Keratinocyte (primary cell): ENCODE results near the gene ZBTB40. TPM values are rescaled to one million over a fixed set of nuclear protein-coding genes. Genes with fewer than 3 reads are reported as not detected.
A peak's percentile ranks its signal among the peaks of the same experiment; 100 is the strongest.

Experiments used
- DNase-seq: peaks from one replicate; pipeline ENCODE4 v3.0.0-alpha.2; 2011; ENCODE audit warnings: low read depth, missing footprints, low spot score
- FAIRE-seq: peaks from 2 replicates; lab custom pipeline; 2011; peaks lifted over from hg19 to GRCh38; lab: Jason Lieb, UNC
- H2AFZ ChIP-seq: 2 replicates; pipeline ENCODE4 v1.6.0; 2012; ENCODE audit warnings: low read length, control low read depth, inconsistent platforms; ENCODE audit not compliant: control insufficient read depth
- H3K27ac ChIP-seq: 2 replicates; pipeline ENCODE4 v1.5.1; 2011; ENCODE audit warnings: low read length; ENCODE audit not compliant: control insufficient read depth, insufficient read depth
- H3K27me3 ChIP-seq: 3 replicates; pipeline ENCODE4 v1.6.0; 2011; ENCODE audit warnings: low read length; ENCODE audit not compliant: control insufficient read depth, insufficient read depth; ENCODE audit errors: extremely low read depth
- H3K36me3 ChIP-seq, 2 experiments: 2 replicates in 1 of 2; 3 replicates in 1 of 2; pipeline ENCODE4 v1.5.1; 2011; ENCODE audit warnings: low read length in 2 of 2, mild to moderate bottlenecking in 1 of 2; ENCODE audit not compliant: control insufficient read depth in 2 of 2, insufficient read depth in 2 of 2; ENCODE audit errors: extremely low read depth in 1 of 2
- H3K4me1 ChIP-seq: 3 replicates; pipeline ENCODE4 v1.5.1; 2011; ENCODE audit warnings: low read length; ENCODE audit not compliant: control insufficient read depth, insufficient read depth; ENCODE audit errors: extremely low read depth
- H3K4me2 ChIP-seq: 3 replicates; pipeline ENCODE4 v1.6.0; 2011; ENCODE audit warnings: low read depth, low read length; ENCODE audit not compliant: control insufficient read depth, insufficient read depth; ENCODE audit errors: extremely low read depth
- H3K4me3 ChIP-seq, 3 experiments: fragments of 200-600 bp in 1 of 3; sonication (generic) in 1 of 3; 2 replicates in 2 of 3; 3 replicates in 1 of 3; pipeline ENCODE4 v1.5.1; 2011 to 2016; ENCODE audit warnings: low read length in 3 of 3, mild to moderate bottlenecking in 3 of 3, control low read depth in 2 of 3, inconsistent platforms in 1 of 3, low read depth in 1 of 3, mixed read lengths in 1 of 3, mixed run types in 1 of 3, moderate library complexity in 1 of 3; ENCODE audit not compliant: control insufficient read depth in 2 of 3, insufficient read depth in 2 of 3; ENCODE audit errors: extremely low read depth in 1 of 3
- H3K79me2 ChIP-seq: 2 replicates; pipeline ENCODE4 v1.6.0; 2012; ENCODE audit warnings: low read length; ENCODE audit not compliant: control insufficient read depth, insufficient read depth
- H3K9ac ChIP-seq: 3 replicates; pipeline ENCODE4 v1.6.0; 2011; ENCODE audit warnings: low read length; ENCODE audit not compliant: control insufficient read depth, insufficient read depth; ENCODE audit errors: extremely low read depth
- H3K9me1 ChIP-seq: 3 replicates; pipeline ENCODE4 v1.6.0; 2011; ENCODE audit warnings: low read length; ENCODE audit not compliant: control insufficient read depth, insufficient read depth; ENCODE audit errors: extremely low read depth
- H3K9me3 ChIP-seq: 2 replicates; pipeline ENCODE4 v1.5.1; 2012; ENCODE audit warnings: low read depth, low read length; ENCODE audit not compliant: control insufficient read depth
- H4K20me1 ChIP-seq: 3 replicates; pipeline ENCODE4 v1.6.0; 2011; ENCODE audit warnings: low read length; ENCODE audit not compliant: control insufficient read depth, insufficient read depth; ENCODE audit errors: extremely low read depth
- CTCF ChIP-seq, 3 experiments: IDR thresholded peaks in 1 of 3; conservative IDR thresholded peaks in 1 of 3; optimal IDR thresholded peaks in 1 of 3; 2 replicates in 2 of 3; 3 replicates in 1 of 3; pipeline versions ENCODE3 to v1.5.1; 2011; ENCODE audit warnings: low read length in 3 of 3, mild to moderate bottlenecking in 3 of 3, moderate library complexity in 2 of 3, control low read depth in 1 of 3, inconsistent platforms in 1 of 3; ENCODE audit not compliant: insufficient read depth in 2 of 3; ENCODE audit errors: extremely low read depth in 1 of 3
- EZH2 ChIP-seq: IDR thresholded peaks from one replicate; pipeline ENCODE4 v1.6.1; 2012; ENCODE audit warnings: inconsistent platforms, mild to moderate bottlenecking, low read length, moderate library complexity
- dilution Hi-C: fragments of 300-500 bp; cut with MboI; formaldehyde crosslinking; loops from one replicate; pipeline ENCODE4 v1.7.0; 2020; ENCODE audit warnings: low sequenced_read_pairs; ENCODE audit not compliant: extremely low pct_ligation_motif_present
- polyA plus RNA-seq, 5 experiments: library from polyadenylated mRNA; depleted of rRNA in 3 of 5; stranded (reverse) in 3 of 5; stranded (forward) in 1 of 5; unstranded in 1 of 5; fragments of >200 nt; gene quantifications; 1 replicate in 1 of 5; 2 replicates in 3 of 5; 3 replicates in 1 of 5; pipeline versions ENCODE4 v1.2.1 to v1.2.3, GENCODE V29; 2011 to 2012; ENCODE audit warnings: missing spikeins in 2 of 5, low read depth in 1 of 5, low replicate concordance in 1 of 5

Gene ZBTB40
- polyA plus RNA-seq, 1 donor (not counting 4 experiments of a cell fraction or from before 2014, with no cell fraction given): 5.0 TPM

- Histone ChIP-seq H4K20me1 (no peaks in the 10 kb centered on the region), H3K27me3 (no peaks in the 10 kb centered on the region), H2AFZ (no peak overlapping the region), H3K9me3 (no peaks in the 10 kb centered on the region), H3K4me3 (no peak overlapping the region), H3K27ac (no peak overlapping the region), H3K4me2 (no peak overlapping the region), H3K79me2 (no peaks in the 10 kb centered on the region), H3K9ac (no peak overlapping the region), H3K36me3 (peaks cover 35 to 36% of the 10 kb centered on the region in 2 experiments), H3K4me1 (peaks cover 6% of the 10 kb centered on the region), H3K9me1 (no peaks in the 10 kb centered on the region)
- FAIRE-seq (no peak), DNase-seq (no peak)
- dilution Hi-C loops: no loop called here
- TF ChIP-seq EZH2 (no peak), CTCF (optimal IDR thresholded peaks at IDR 0.05 in 1 of 3, IDR thresholded peaks at IDR 0.05 in 1 of 3, conservative IDR thresholded peaks at IDR 0.05 in 1 of 3; ENCODE audit: extremely low read depth in 1 of 3, insufficient read depth in 2 of 3, low read length in 3 of 3) (no peak)
Measured at GRCh38 chr1:22512873-22513272, 61.2 kb downstream of the ZBTB40 start.

GRCh38 chr1:22516906-22517571, 65.4 kb downstream of the ZBTB40 start:
- Histone ChIP-seq H2AFZ (no peak overlapping the region), H3K9me1 (no peaks in the 10 kb centered on the region), H3K9me3 (no peaks in the 10 kb centered on the region), H3K79me2 (no peaks in the 10 kb centered on the region), H3K4me3 (no peak overlapping the region), H4K20me1 (no peaks in the 10 kb centered on the region), H3K27me3 (no peaks in the 10 kb centered on the region), H3K36me3 (peaks cover 34 to 49% of the 10 kb centered on the region in 2 experiments), H3K9ac (no peak overlapping the region), H3K4me2 (no peak overlapping the region), H3K27ac (no peak overlapping the region), H3K4me1 (no peaks in the 10 kb centered on the region)
- dilution Hi-C loops: no loop called here
- FAIRE-seq (peak; percentile 17), DNase-seq (no peak)
- no peak for TF ChIP-seq CTCF (optimal IDR thresholded peaks at IDR 0.05 in 1 of 3, IDR thresholded peaks at IDR 0.05 in 1 of 3, conservative IDR thresholded peaks at IDR 0.05 in 1 of 3; ENCODE audit: extremely low read depth in 1 of 3, insufficient read depth in 2 of 3, low read length in 3 of 3)
- no peak for TF ChIP-seq EZH2
